Fibroblast of skin of right biceps (primary cell): ENCODE measurements around the gene BLM.
"Not testable (repeated sequence)": the region's sequence is repeated elsewhere in the genome, so short reads cannot be mapped to it uniquely, and the experiment has no call there.

Experiments used
- DNase-seq: peaks from one replicate; pipeline ENCODE4 v3.0.0-alpha.2; 2013

The BLM gene

GRCh38 chr15:90716976-90717821, at the start of gene BLM:
TSS of gene BLM (plus strand) at chr15:90717346. CDS start at chr15:90747393, 30,047 bp downstream.
- peak; percentile 97 for DNase-seq

GRCh38 chr15:90667755-90668345, 49.3 kb upstream of the BLM start:
- not testable (repeated sequence) for DNase-seq

GRCh38 chr15:90670631-90671030, 46.5 kb upstream of the BLM start:
- DNase-seq: not testable (repeated sequence)

GRCh38 chr15:90671216-90671615, 45.9 kb upstream of the BLM start:
- DNase-seq: no peak

- not testable (repeated sequence) for DNase-seq
Measured at GRCh38 chr15:90673357-90673756, 43.8 kb upstream of the BLM start.

GRCh38 chr15:90674476-90674875, 42.7 kb upstream of the BLM start:
- peak; percentile 45 for DNase-seq

- DNase-seq: no peak
Measured at GRCh38 chr15:90675464-90675863, 41.7 kb upstream of the BLM start.

GRCh38 chr15:90677807-90678790, 39.0 kb upstream of the BLM start:
- DNase-seq: no peak

- DNase-seq: no peak
Measured at GRCh38 chr15:90679959-90680358, 37.2 kb upstream of the BLM start.

GRCh38 chr15:90680371-90680935, 36.7 kb upstream of the BLM start:
- peak; percentile 98 for DNase-seq

- no peak for DNase-seq
Measured at GRCh38 chr15:90681056-90681455, 36.1 kb upstream of the BLM start.

GRCh38 chr15:90681480-90681879, 35.7 kb upstream of the BLM start:
- DNase-seq: peak; percentile 85

GRCh38 chr15:90683371-90683770, 33.8 kb upstream of the BLM start:
- DNase-seq: no peak

GRCh38 chr15:90683876-90684275, 33.3 kb upstream of the BLM start:
- peak; percentile 35 for DNase-seq

- DNase-seq: no peak
Measured at GRCh38 chr15:90684281-90684680, 32.9 kb upstream of the BLM start.

- DNase-seq: no peak
Measured at GRCh38 chr15:90685591-90686434, 31.3 kb upstream of the BLM start.

GRCh38 chr15:90686435-90687218, 30.5 kb upstream of the BLM start:
- DNase-seq: peak; percentile 28

GRCh38 chr15:90689326-90689961, 27.7 kb upstream of the BLM start:
- DNase-seq: not testable (repeated sequence)

GRCh38 chr15:90690585-90690984, 26.6 kb upstream of the BLM start:
- peak; percentile 49 for DNase-seq

GRCh38 chr15:90691369-90691768, 25.8 kb upstream of the BLM start:
- DNase-seq: no peak
